ENCODE results near the gene TCHP. TPM values are rescaled to one million over a fixed set of nuclear protein-coding genes. Genes with fewer than 3 reads are reported as not detected.

TCHP gene
- total RNA-seq, 6 experiments from 2014 or later = 4.9 to 8.8 (median 6.8) TPM

- peaks cover 0 to 67% (median 19%) of the 10 kb centered on the region in 4 donors for H3K4me1 ChIP-seq
- H3K27me3 ChIP-seq = no peaks in the 10 kb centered on the region
- peaks cover 0 to 40% (median 10%) of the 10 kb centered on the region in 4 donors for H3K36me3 ChIP-seq
- 25% methylated on average over 1 of the region's 1 CpG for WGBS (ENCODE audit: insufficient coverage, low coverage, low lambda C conversion rate, missing lambda C conversion rate)
- H3K27ac ChIP-seq = peak overlapping the region; percentile 32 to 82 (median 69)
- TF ChIP-seq POLR2A (IDR thresholded peaks at IDR 0.05) = no peak
- TF ChIP-seq, protein P1, sequence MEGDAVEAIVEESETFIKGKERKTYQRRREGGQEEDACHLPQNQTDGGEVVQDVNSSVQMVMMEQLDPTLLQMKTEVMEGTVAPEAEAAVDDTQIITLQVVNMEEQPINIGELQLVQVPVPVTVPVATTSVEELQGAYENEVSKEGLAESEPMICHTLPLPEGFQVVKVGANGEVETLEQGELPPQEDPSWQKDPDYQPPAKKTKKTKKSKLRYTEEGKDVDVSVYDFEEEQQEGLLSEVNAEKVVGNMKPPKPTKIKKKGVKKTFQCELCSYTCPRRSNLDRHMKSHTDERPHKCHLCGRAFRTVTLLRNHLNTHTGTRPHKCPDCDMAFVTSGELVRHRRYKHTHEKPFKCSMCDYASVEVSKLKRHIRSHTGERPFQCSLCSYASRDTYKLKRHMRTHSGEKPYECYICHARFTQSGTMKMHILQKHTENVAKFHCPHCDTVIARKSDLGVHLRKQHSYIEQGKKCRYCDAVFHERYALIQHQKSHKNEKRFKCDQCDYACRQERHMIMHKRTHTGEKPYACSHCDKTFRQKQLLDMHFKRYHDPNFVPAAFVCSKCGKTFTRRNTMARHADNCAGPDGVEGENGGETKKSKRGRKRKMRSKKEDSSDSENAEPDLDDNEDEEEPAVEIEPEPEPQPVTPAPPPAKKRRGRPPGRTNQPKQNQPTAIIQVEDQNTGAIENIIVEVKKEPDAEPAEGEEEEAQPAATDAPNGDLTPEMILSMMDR (IDR thresholded peaks at IDR 0.05) = no peak
- H3K4me3 ChIP-seq = no peak overlapping the region
- DNase-seq (peak in 2 of 3 donors; percentile 66 to 85), ATAC-seq (peak; percentile 83 to 95 (median 86))
- no peaks in the 10 kb centered on the region for H3K9me3 ChIP-seq
- intact Hi-C loops (cut with DNase I) = no loop called here
Measured at GRCh38 chr12:109949089-109949488, 49.0 kb downstream of the TCHP start.

DNA sequence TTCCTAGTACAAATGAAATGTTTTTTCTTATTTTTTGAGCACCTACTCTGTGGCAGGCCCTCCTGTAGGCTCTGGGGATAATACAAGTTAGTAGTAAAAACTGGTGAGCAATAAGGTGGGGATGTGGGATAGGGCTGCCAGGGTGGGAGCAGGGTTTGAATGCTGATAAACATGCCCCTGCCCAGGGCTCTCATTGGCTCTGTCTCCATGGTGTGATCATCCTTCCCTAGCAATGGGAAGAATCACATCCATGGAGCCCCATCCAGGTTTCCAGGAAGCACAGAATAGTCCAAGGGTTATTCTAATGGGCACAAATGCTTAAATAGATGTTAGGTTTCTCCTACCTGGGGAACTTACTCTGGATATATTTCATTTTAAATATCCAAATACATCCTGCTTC, 50.6 kb downstream of the TCHP start:
- intact Hi-C loops (cut with DNase I) = no loop called here
- DNase-seq (no peak), ATAC-seq (no peak)
- Histone ChIP-seq H3K4me3 (no peak overlapping the region), H3K36me3 (peaks cover 0 to 40% (median 10%) of the 10 kb centered on the region in 4 donors), H3K4me1 (peaks cover 0 to 57% (median 15%) of the 10 kb centered on the region in 4 donors), H3K27me3 (no peaks in the 10 kb centered on the region), H3K27ac (peak overlapping the region in 1 of 3 donors; percentile 82), H3K9me3 (no peaks in the 10 kb centered on the region)
- TF ChIP-seq, protein P1 (IDR thresholded peaks at IDR 0.05) = no peak
- TF ChIP-seq POLR2A (IDR thresholded peaks at IDR 0.05) = no peak

GRCh38 chr12:109951136-109951535, 51.1 kb downstream of the TCHP start:
- Histone ChIP-seq H3K36me3 (peaks cover 0 to 45% (median 10%) of the 10 kb centered on the region in 4 donors), H3K4me3 (no peak overlapping the region), H3K9me3 (no peaks in the 10 kb centered on the region), H3K27ac (no peak overlapping the region), H3K4me1 (peaks cover 0 to 53% (median 15%) of the 10 kb centered on the region in 4 donors), H3K27me3 (no peaks in the 10 kb centered on the region)
- ATAC-seq = no peak
- WGBS (ENCODE audit: insufficient coverage, low coverage, low lambda C conversion rate, missing lambda C conversion rate) = 78% methylated on average over 5 of the region's 5 CpGs
- intact Hi-C loops (cut with DNase I) = no loop called here
- TF ChIP-seq POLR2A (IDR thresholded peaks at IDR 0.05) = no peak
- TF ChIP-seq, protein P1 (IDR thresholded peaks at IDR 0.05) = no peak
- no peak for DNase-seq

DNA sequence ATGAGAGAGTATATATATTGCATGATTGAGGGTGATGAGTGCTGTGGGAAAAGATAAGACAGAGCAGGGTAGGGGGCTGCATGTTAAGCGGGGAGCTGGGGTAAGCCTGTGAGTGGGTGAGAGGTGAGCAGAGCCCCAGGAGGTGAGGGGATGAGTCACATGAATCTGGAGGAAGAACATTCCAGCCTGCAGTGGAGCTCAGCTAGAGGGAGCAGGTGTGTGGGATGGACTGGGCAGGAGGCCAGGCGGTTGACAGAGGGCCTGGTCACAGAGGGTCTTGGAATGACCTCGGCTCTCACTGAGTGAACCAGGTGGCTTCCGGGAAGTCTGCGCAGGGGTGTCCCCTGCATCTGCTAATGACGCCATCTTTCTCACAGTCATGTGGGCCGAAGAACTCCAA, 51.7 kb downstream of the TCHP start:
- TF ChIP-seq, protein P1 (IDR thresholded peaks at IDR 0.05) = no peak
- TF ChIP-seq POLR2A (IDR thresholded peaks at IDR 0.05) = no peak
- Histone ChIP-seq H3K4me1 (peaks cover 0 to 47% (median 15%) of the 10 kb centered on the region in 4 donors), H3K27me3 (no peaks in the 10 kb centered on the region), H3K36me3 (peaks cover 0 to 44% (median 10%) of the 10 kb centered on the region in 4 donors), H3K4me3 (no peak overlapping the region), H3K9me3 (no peaks in the 10 kb centered on the region), H3K27ac (no peak overlapping the region)
- intact Hi-C loops (cut with DNase I) = no loop called here
- 69% methylated on average over 1 of the region's 7 CpGs for WGBS (ENCODE audit: insufficient coverage, low coverage, low lambda C conversion rate, missing lambda C conversion rate)
- DNase-seq (peak in 1 of 3 donors; percentile 66), ATAC-seq (peak in 1 of 4 donors; percentile 57)
